SW 1271 (cell line): ENCODE measurements around the gene INPP5J.
A peak's percentile ranks its signal among the peaks of the same experiment; 100 is the strongest.
"Not testable (repeated sequence)": the region's sequence is repeated elsewhere in the genome, so short reads cannot be mapped to it uniquely, and the experiment has no call there.

ENCODE experiments used
- DNase-seq, 2 experiments: peaks; one replicate each; lab custom pipeline; 2025; lab: John Stamatoyannopoulos, UW

INPP5J gene

DNA sequence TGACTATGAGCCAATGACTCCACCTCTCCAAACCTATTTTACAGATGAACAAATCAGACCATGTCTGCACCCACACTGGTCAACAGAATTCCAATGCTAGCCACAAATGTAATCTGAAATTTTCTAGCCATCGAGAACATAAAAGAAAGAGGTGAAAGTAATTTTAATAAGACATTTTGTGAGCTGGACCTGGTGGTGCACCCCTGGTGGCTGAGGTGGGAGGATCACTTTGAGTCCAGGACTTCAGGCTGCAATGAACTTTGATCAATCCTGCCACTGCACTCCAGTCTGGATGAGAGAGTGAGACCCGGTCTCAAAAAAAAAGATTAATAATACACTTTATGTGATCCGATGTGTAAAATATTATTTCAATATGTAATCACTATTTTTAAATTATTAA, 27.8 kb downstream of the INPP5J start:
- DNase-seq: no peak

DNA sequence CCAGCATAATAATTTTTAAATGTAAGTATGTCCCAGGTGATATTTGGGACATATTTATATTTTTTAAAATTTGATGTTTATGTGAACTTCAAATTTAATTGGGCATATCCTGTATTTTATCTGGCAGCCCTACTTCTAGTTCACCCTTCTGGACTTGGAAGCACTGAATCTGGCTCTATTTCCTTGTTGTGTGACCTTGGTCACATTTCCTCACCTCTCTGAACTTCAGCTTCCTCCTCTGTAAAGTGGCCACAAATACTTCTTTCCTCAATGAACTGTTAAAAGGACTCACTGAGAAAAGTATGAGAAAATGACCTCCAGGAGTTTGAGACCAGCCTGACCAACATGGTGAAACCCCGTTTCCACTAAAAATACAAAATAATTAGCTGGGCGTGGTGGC, 29.1 kb downstream of the INPP5J start:
- DNase-seq: no peak

DNA sequence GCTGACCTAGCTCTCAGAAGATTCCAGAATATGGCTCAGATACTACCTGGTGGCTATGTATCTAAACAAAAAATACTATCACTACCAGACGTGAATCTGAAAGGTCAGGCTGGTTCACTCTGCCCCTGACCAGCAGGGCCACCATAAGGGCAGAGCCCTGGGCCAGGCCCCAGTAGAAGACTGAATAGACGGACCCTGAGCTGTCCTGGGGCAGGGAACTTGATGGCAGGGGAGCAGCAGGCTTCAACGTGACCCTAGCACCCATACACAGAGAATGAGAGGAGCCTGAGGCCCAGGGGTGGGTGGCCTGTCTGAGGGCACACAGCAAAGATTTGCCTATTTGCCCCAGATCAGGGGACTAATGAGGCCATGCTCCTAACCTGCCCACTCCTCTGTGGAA, 30.6 kb downstream of the INPP5J start:
- no peak for DNase-seq

DNA sequence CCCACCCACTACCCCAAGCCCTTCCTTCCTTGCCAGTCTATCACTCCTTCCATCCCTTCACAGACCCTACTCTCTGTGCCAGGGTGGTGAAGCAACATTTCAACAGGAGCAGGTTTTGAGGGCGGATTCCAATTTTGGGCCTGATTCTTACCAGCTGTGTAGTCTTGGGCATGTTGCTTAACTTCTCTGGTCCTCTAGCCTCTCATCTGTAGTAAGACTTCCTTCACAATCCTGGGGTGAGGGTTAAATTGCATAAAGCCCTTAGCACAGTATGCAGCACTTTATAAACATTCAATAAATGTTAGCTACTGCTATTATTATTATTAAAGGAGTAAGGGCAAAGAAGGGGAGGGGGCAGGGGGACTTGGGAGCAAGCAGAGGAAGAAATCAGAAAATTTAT, 32.2 kb downstream of the INPP5J start:
- no peak for DNase-seq

- DNase-seq: no peak
Observed at GRCh38 chr22:31155422-31155821, 32.7 kb downstream of the INPP5J start.

- no peak for DNase-seq
Observed at GRCh38 chr22:31160328-31160978, 37.7 kb downstream of the INPP5J start.

DNA sequence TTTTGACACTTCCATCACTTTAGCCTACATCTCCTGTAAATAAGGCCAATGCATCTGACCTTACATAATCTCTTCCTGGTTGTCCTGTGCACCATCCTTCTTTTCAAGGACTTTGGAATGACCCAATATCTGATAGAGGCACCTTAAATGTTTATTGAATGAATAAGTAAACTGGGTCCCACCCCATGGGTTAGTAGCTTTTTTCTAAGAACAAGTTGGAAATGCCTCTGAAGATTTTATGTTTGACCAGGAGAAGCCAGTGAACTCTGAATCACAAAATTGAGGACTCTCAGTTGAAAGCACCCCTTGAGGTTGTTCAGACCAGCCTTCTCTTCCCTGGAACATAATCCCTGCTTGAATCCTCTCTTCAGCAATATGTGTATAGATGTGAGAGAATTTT, 38.6 kb downstream of the INPP5J start:
- DNase-seq: no peak

DNA sequence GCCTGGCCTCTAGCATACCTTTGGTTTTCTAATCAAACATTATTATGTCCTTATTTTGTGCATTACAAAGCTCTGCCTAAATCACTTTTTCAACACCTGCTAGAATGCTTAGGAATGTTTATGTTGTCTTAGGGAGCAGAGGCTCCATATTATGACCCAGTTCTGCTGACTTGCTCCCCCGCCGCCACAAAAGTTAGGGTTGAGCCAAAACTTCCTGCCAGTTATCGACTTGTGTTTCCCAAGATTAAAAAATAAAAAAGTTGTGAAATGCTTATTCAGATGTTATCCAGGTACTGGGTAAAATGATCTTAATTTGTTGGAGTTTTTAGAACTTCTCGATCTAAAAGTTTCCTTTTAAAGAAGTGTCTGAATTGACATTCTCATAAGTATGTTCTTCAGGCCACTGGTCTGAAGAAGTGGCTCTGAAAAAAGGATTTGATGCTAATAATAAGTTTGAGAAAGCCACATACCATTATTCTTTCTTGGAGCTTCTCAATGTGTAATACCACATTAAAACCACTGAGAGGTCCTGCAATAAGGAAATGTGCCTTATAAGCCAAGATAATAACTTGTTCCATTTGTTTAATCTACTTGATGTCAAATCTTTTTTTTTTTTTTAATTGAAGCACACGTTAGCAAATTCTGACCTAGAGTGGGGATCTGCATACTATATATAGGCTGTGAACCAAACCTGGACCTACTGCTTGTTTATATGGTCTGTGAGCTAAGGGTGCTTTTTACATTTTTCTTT, 39.4 kb downstream of the INPP5J start:
- DNase-seq: no peak

DNA sequence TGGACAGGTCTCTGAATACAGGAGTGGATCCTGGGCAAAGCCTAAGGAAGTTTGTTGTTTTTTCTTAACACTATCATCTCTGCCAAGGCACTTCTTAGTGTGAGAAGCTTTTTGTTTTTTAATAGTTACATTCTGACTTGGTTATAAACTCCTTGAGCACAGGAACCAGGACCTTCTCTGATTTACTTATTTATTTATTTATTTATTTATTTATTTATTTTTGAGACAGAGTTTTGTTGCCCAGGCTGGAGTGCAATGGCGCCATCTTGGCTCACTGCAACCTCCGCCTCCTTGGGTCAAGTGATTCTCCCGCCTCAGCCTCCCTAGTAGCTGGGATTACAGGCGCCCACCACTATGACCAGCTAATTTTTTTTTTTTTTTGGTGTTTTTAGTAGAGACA, 48.2 kb downstream of the INPP5J start:
- DNase-seq: no peak

- DNase-seq: not testable (repeated sequence)
Observed at GRCh38 chr22:31171734-31172133, 49.0 kb downstream of the INPP5J start.

DNA sequence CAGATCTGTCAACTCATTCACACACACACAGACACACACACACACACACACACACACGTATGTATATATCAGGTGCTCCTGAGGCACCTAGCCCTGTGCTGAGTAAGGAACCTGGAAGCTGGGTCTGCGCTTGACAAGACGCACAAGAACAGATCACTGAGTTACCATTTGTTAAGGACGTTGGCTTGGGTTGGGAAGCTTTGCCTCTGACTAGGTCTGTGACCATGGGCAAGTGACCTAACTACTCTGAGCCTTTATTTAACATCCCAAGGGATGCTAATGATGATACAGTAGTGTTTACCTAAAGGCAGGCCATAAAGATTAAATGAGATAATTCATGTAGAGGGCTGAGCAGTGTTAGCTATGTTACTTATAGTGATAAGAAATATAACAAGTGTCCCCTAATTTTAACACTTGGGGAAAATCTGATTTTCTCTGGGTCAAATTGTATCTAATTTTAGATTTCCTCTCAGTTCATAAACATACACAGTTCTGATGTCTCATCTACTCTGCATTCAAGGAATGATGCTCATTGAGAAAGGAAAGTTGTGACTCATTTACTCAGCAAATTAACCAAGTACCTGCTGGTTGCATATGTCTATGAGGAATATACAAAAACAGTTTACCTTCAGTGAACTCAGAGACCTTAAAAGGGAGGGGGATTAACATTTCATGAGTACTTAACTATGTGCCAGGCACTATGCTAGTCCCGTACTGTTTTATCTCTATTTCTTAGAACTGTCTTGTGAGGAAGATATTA, 50.8 kb downstream of the INPP5J start:
- peak; percentile 25 to 76 for DNase-seq

- no peak for DNase-seq
Observed at GRCh38 chr22:31176923-31177322, 54.2 kb downstream of the INPP5J start.

GRCh38 chr22:31177420-31178162, 54.8 kb downstream of the INPP5J start:
- DNase-seq: peak; percentile 36 to 45

DNA sequence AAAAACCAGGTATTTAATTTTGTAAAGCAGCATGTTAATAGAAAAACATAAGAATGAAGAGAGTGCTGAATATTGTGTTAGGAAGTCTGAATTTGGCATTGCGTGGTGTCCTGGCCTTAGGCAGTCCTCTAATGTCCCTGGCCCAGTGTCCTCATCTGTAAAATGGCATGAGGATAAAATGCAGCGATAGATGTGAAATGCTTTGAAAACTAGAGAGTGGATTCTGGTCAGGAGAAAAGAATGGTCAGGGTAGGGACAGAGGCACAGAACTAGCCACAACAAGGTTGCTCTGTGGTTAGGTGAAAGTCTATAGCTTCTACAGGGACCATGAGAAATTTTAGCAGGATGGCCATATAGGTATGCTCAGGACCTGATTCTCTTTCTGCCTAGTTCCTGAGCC, 56.1 kb downstream of the INPP5J start:
- DNase-seq: no peak

- no peak for DNase-seq
Observed at GRCh38 chr22:31179345-31179744, 56.6 kb downstream of the INPP5J start.

DNA sequence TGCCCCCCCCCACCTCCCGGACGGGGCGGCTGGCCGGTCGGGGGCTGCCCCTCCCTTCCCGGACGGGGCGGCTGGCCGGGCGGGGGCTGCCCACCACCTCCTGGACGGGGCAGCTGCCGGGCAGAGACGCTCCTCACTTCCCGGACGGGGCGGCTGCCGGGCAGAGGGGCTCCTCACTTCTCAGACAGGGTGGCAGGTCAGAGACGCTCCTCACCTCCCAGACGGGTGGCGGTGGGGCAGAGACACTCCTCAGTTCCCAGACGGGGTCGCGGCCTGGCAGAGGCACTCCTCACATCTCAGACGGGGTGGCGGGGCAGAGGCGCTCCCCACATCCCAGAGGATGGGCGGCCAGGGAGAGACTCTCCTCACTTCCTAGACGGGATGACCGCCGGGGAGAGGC, 61.2 kb downstream of the INPP5J start:
- no peak for DNase-seq
